HS-27A (cell line): Measurements from ENCODE around the gene SCAPER.
"Not testable (repeated sequence)": the region's sequence is repeated elsewhere in the genome, so short reads cannot be mapped to it uniquely, and the experiment has no call there.

Experiments
- DNase-seq: peaks from one replicate; pipeline ENCODE4 v3.0.0-alpha.2; 2012; ENCODE audit warnings: low read depth, missing footprints

Gene SCAPER

GRCh38 chr15:76863123-76863522 is 42.0 kb downstream of the SCAPER start:
- no peak for DNase-seq

- no peak for DNase-seq
These were observed 43.2 kb downstream of the SCAPER start for GRCh38 chr15:76861815-76862397.

GRCh38 chr15:76860201-76860600 is 44.9 kb downstream of the SCAPER start:
- DNase-seq, result no peak

GRCh38 chr15:76850367-76850766 is 54.8 kb downstream of the SCAPER start:
- DNase-seq, result not testable (repeated sequence)

GRCh38 chr15:76846782-76847181 is 58.4 kb downstream of the SCAPER start:
- DNase-seq, result no peak

GRCh38 chr15:76844096-76844495 is 61.0 kb downstream of the SCAPER start:
- no peak for DNase-seq

GRCh38 chr15:76843269-76843668 is 61.9 kb downstream of the SCAPER start:
- no peak for DNase-seq

GRCh38 chr15:76840830-76841460 is 64.2 kb downstream of the SCAPER start:
- DNase-seq, result peak; percentile 26

- DNase-seq, result no peak
These were observed 66.0 kb downstream of the SCAPER start for GRCh38 chr15:76839173-76839572.

- DNase-seq, result no peak
These were observed 67.7 kb downstream of the SCAPER start for GRCh38 chr15:76837474-76837873.

- DNase-seq, result no peak
These were observed 75.2 kb downstream of the SCAPER start for GRCh38 chr15:76829939-76830338.

- no peak for DNase-seq
These were observed 81.2 kb downstream of the SCAPER start for GRCh38 chr15:76823890-76824289.

GRCh38 chr15:76823303-76823702 is 81.8 kb downstream of the SCAPER start:
- DNase-seq, result no peak

- DNase-seq, result not testable (repeated sequence)
These were observed 86.2 kb downstream of the SCAPER start for GRCh38 chr15:76818926-76819325.

GRCh38 chr15:76815421-76815820 is 89.7 kb downstream of the SCAPER start:
- no peak for DNase-seq

GRCh38 chr15:76812381-76812780 is 92.8 kb downstream of the SCAPER start:
- DNase-seq, result no peak

- no peak for DNase-seq
These were observed 95.6 kb downstream of the SCAPER start for GRCh38 chr15:76809412-76810103.

GRCh38 chr15:76803049-76803571 is 102.0 kb downstream of the SCAPER start:
- DNase-seq, result no peak

- no peak for DNase-seq
These were observed 102.7 kb downstream of the SCAPER start for GRCh38 chr15:76802411-76802810.

- no peak for DNase-seq
These were observed 105.4 kb downstream of the SCAPER start for GRCh38 chr15:76799760-76800159.

GRCh38 chr15:76795217-76795616 is 109.9 kb downstream of the SCAPER start:
- DNase-seq, result no peak

- DNase-seq, result no peak
These were observed 112.0 kb downstream of the SCAPER start for GRCh38 chr15:76793162-76793561.

- no peak for DNase-seq
These were observed 113.6 kb downstream of the SCAPER start for GRCh38 chr15:76791511-76791910.
